GM19193 (cell line): ENCODE results near the gene TOR4A.

Source experiments
- POLR2A ChIP-seq: IDR thresholded peaks from 4 replicates; pipeline ENCODE4 v1.6.1; 2011; ENCODE audit not compliant: insufficient read depth, insufficient read length; ENCODE audit errors: extremely low read depth

Gene TOR4A

GRCh38 chr9:137302118-137302448 lies 24.6 kb downstream of the TOR4A start, which contains the start of gene NRARP:
TSS of gene NRARP (minus strand) at chr9:137302271. CDS start at chr9:137301928, 343 bp downstream.
- peak; percentile 86 for TF ChIP-seq POLR2A

- no peak for TF ChIP-seq POLR2A
Measured at GRCh38 chr9:137302449-137303150, 25.1 kb downstream of the TOR4A start.

- TF ChIP-seq POLR2A, result no peak
Measured at GRCh38 chr9:137303151-137303892, 25.8 kb downstream of the TOR4A start.

GRCh38 chr9:137303893-137304382 lies 26.4 kb downstream of the TOR4A start:
- TF ChIP-seq POLR2A, result no peak

- no peak for TF ChIP-seq POLR2A
Measured at GRCh38 chr9:137304383-137305059, 27.0 kb downstream of the TOR4A start.

GRCh38 chr9:137305060-137305797 lies 27.7 kb downstream of the TOR4A start:
- TF ChIP-seq POLR2A, result no peak

- TF ChIP-seq POLR2A, result no peak
Measured at GRCh38 chr9:137305798-137306065, 28.2 kb downstream of the TOR4A start.

GRCh38 chr9:137306066-137306849 lies 28.7 kb downstream of the TOR4A start:
- no peak for TF ChIP-seq POLR2A

GRCh38 chr9:137306850-137307254 lies 29.3 kb downstream of the TOR4A start:
- no peak for TF ChIP-seq POLR2A

- TF ChIP-seq POLR2A, result no peak
Measured at GRCh38 chr9:137307255-137308056, 29.9 kb downstream of the TOR4A start.

- no peak for TF ChIP-seq POLR2A
Measured at GRCh38 chr9:137308057-137308619, 30.6 kb downstream of the TOR4A start.

GRCh38 chr9:137309368-137310188 lies 32.1 kb downstream of the TOR4A start:
- no peak for TF ChIP-seq POLR2A

- no peak for TF ChIP-seq POLR2A
Measured at GRCh38 chr9:137310189-137311052, 32.9 kb downstream of the TOR4A start.
